ENCODE data around the gene CAMKMT. TPM values are rescaled to one million over a fixed set of nuclear protein-coding genes. Genes with fewer than 3 reads are reported as not detected.

CAMKMT gene
- total RNA-seq, 4 donors from 2014 or later = 7.6 to 16.2 (median 9.4) TPM

- ATAC-seq (ENCODE audit: low FRiP score) = no peak
- DNase-seq (ENCODE audit: low spot score) = no peak
- no peak for TF ChIP-seq CTCF (IDR thresholded peaks at IDR 0.05)
Measured at GRCh38 chr2:44789971-44790721, 428.4 kb downstream of the CAMKMT start.

DNA sequence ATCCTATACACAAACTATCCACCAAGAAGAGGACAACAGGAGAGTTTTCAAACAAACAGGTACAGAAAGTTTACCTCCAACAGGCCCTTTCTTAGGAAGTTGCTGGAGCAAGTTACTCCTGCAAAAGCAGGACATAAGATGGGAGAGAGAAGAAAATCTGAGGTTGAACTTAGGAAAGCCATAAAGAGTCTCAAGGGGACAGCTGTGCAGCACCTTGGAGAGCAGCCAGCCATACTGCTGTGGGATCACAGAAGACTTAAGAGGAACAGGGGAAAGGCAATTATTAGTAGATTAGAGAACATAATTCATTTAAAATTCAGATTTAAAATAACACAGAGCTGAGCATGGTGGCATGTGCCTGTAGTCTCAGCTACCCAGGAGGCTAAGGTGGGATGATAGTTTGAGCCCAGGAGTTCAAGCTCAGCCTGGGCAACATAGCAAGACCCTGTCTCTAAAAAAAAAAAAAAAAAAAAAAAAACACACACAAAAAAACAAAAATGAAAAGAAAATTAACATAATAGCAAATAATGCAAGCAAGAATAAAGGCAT, 431.6 kb downstream of the CAMKMT start:
- no peak for ATAC-seq (ENCODE audit: low FRiP score)
- no peak for DNase-seq (ENCODE audit: low spot score)
- no peak for TF ChIP-seq CTCF (IDR thresholded peaks at IDR 0.05)

DNA sequence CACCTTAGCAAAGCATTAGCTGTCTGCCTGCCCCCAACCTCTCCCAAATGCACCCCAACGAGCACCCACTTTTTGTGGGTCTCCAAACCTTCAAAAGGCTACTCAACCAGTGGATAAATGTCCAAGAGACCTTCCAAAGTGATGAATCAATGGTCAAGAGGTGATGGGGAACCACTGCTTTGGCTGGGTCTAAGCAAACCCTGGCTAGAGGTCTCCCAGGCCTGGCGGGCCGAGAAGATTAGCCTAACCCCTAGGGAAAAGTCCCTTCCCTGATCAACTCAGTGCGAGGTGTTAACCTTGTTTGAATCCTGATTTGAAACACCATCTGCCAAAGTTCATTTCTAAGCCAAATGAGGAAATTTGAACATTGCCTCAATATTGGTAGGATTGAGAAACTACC, 435.0 kb downstream of the CAMKMT start:
- no peak for ATAC-seq (ENCODE audit: low FRiP score)
- no peak for TF ChIP-seq CTCF (IDR thresholded peaks at IDR 0.05)
- no peak for DNase-seq (ENCODE audit: low spot score)

- TF ChIP-seq CTCF (IDR thresholded peaks at IDR 0.05) = no peak
- DNase-seq (ENCODE audit: low spot score) = no peak
- no peak for ATAC-seq (ENCODE audit: low FRiP score)
Measured at GRCh38 chr2:44798139-44798659, 436.5 kb downstream of the CAMKMT start.

- TF ChIP-seq CTCF (IDR thresholded peaks at IDR 0.05) = no peak
- ATAC-seq (ENCODE audit: low FRiP score) = no peak
- DNase-seq (ENCODE audit: low spot score) = no peak
Measured at GRCh38 chr2:44799105-44799504, 437.4 kb downstream of the CAMKMT start.

DNA sequence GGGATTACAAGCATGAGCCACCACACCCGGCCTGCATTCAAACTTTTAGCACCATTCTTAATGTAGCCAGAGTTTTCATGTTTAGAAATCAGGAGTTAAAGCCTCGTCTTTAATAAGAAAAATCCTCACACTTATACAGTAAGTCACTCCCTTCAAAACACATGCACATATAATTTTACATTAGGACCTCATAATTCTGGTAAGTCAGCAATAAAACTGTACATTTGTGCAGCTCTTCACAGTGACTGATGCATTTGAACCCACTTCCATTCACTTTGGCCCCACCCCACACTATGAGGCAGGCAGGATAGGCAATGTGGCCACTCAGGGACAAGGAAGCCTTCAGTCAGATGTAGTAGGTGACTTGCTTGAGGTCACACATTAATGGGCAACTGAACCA, 438.0 kb downstream of the CAMKMT start:
- no peak for TF ChIP-seq CTCF (IDR thresholded peaks at IDR 0.05)
- ATAC-seq (ENCODE audit: low FRiP score) = no peak
- DNase-seq (ENCODE audit: low spot score) = no peak
